Ovary (tissue), 3 donors: Measurements from ENCODE around the gene TMEM233.
"Not testable (repeated sequence)": the region's sequence is repeated elsewhere in the genome, so short reads cannot be mapped to it uniquely, and the experiment has no call there.

Experiments
- CTCF ChIP-seq, 3 donors: fragments of 450-650 bp in 2 of 3; fragments of 200-600 bp in 1 of 3; IDR thresholded peaks; one replicate each; pipeline versions ENCODE4 v1.5.1 to v1.8.0; 2016 to 2022; ENCODE audit warnings: antibody characterized with exemption in 3 of 3, mild to moderate bottlenecking in 1 of 3
- EP300 ChIP-seq: sonication (generic); formaldehyde crosslinking; IDR thresholded peaks from one replicate; pipeline ENCODE4 v1.6.1; 2017; ENCODE audit warnings: antibody characterized with exemption
- POLR2A ChIP-seq: fragments of 450-650 bp; IDR thresholded peaks from one replicate; pipeline ENCODE4 v1.6.1; 2017; ENCODE audit warnings: antibody characterized with exemption, mild to moderate bottlenecking, moderate library complexity
- donor health status: DM: no; HTN: no; CAD: no.

DNA sequence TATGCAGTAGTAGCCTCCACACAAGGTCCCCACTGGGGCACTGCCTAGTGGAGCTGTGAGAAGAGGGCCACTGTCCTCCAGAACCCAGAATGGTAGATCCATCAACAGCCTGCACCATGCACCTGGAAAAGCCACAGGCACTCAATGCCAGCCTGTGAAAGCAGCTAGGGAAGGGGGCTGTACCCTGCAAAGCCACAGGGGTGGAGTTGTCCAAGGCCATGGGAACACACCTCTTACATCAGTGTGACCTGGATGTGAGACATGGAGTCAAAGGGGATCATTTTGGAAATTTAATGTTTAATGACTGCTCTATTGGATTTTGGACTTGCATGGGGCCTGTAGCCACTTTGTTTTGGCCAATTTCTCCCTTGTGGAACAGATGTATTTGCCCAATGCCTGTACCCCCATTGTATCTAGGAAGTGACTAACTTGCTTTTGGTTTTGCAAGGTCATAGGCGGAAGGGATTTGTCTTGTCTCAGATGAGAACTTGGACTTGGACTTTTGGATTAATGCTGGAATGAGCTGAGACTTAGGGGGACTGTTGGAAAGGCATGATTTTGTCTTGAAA is 24.8 kb downstream of the TMEM233 start:
- TF ChIP-seq CTCF (IDR thresholded peaks at IDR 0.05); POLR2A; EP300: not testable (repeated sequence)
